ENCODE data around the gene ERICH4. TPM values are rescaled to one million over a fixed set of nuclear protein-coding genes. Genes with fewer than 3 reads are reported as not detected.
A peak's percentile ranks its signal among the peaks of the same experiment; 100 is the strongest.
"Not testable (repeated sequence)": the region's sequence is repeated elsewhere in the genome, so short reads cannot be mapped to it uniquely, and the experiment has no call there.

Gene ERICH4
- polyA plus RNA-seq, 2 donors, result not detected

- Histone ChIP-seq H3K27ac (ENCODE audit: low read depth in 2 of 2, low read length in 1 of 2) (no peak overlapping the region), H3K27me3 (ENCODE audit: control insufficient read depth in 1 of 2, insufficient read depth in 2 of 2, low read length in 2 of 2) (no peaks in the 10 kb centered on the region), H3K36me3 (ENCODE audit: control insufficient read depth in 2 of 2, insufficient read depth in 2 of 2, low read length in 1 of 2) (peaks cover 8 to 23% of the 10 kb centered on the region in 2 donors), H3K4me3 (ENCODE audit: low read depth in 1 of 2, low read length in 2 of 2) (no peak overlapping the region), H3K4me1 (ENCODE audit: control insufficient read depth in 2 of 2, insufficient read depth in 2 of 2, low read length in 1 of 2) (peaks cover 2 to 4% of the 10 kb centered on the region in 2 donors), H3K9me3 (ENCODE audit: control insufficient read depth in 2 of 2, insufficient read depth in 1 of 2, low read depth in 1 of 2, low read length in 1 of 2) (no peaks in the 10 kb centered on the region)
- WGBS, 2 donors, result 74% methylated on average over 23 of the region's 23 CpGs
These were observed 11.2 kb upstream of the ERICH4 start for GRCh38 chr19:41431426-41432386.

- no peak overlapping the region for H3K27ac ChIP-seq (ENCODE audit: low read depth in 2 of 2, low read length in 1 of 2)
- H3K9me3 ChIP-seq (ENCODE audit: control insufficient read depth in 2 of 2, insufficient read depth in 1 of 2, low read depth in 1 of 2, low read length in 1 of 2), result no peaks in the 10 kb centered on the region
- H3K4me3 ChIP-seq (ENCODE audit: low read depth in 1 of 2, low read length in 2 of 2), result no peak overlapping the region
- peaks cover 8 to 25% of the 10 kb centered on the region in 2 donors for H3K36me3 ChIP-seq (ENCODE audit: control insufficient read depth in 2 of 2, insufficient read depth in 2 of 2, low read length in 1 of 2)
- H3K27me3 ChIP-seq (ENCODE audit: control insufficient read depth in 1 of 2, insufficient read depth in 2 of 2, low read length in 2 of 2), result no peaks in the 10 kb centered on the region
- WGBS, 2 donors, result 89 to 93% methylated on average over 18 of the region's 18 CpGs
- H3K4me1 ChIP-seq (ENCODE audit: control insufficient read depth in 2 of 2, insufficient read depth in 2 of 2, low read length in 1 of 2), result peaks cover 2 to 4% of the 10 kb centered on the region in 2 donors
These were observed 9.8 kb upstream of the ERICH4 start for GRCh38 chr19:41433171-41433570.

GRCh38 chr19:41434450-41434849, 8.5 kb upstream of the ERICH4 start:
- 76 to 77% methylated on average over 5 of the region's 5 CpGs for WGBS, 2 donors

GRCh38 chr19:41435376-41435775, 7.6 kb upstream of the ERICH4 start:
- not testable (repeated sequence) for H3K9me3 ChIP-seq (ENCODE audit: control insufficient read depth in 2 of 2, insufficient read depth in 1 of 2, low read depth in 1 of 2, low read length in 1 of 2); H3K4me1 ChIP-seq (ENCODE audit: control insufficient read depth in 2 of 2, insufficient read depth in 2 of 2, low read length in 1 of 2); H3K4me3 ChIP-seq (ENCODE audit: low read depth in 1 of 2, low read length in 2 of 2); H3K27me3 ChIP-seq (ENCODE audit: control insufficient read depth in 1 of 2, insufficient read depth in 2 of 2, low read length in 2 of 2); H3K27ac ChIP-seq (ENCODE audit: low read depth in 2 of 2, low read length in 1 of 2)
- peaks cover 8 to 25% of the 10 kb centered on the region in 2 donors for H3K36me3 ChIP-seq (ENCODE audit: control insufficient read depth in 2 of 2, insufficient read depth in 2 of 2, low read length in 1 of 2)
- 98% methylated on average over 11 of the region's 11 CpGs for WGBS, 2 donors

More at GRCh38 chr19:41434450-41434849, 8.5 kb upstream of the ERICH4 start:
- H3K27ac ChIP-seq (ENCODE audit: low read depth in 2 of 2, low read length in 1 of 2), result no peak overlapping the region
- no peak overlapping the region for H3K4me3 ChIP-seq (ENCODE audit: low read depth in 1 of 2, low read length in 2 of 2)
- peaks cover 0 to 3% of the 10 kb centered on the region in 2 donors for H3K4me1 ChIP-seq (ENCODE audit: control insufficient read depth in 2 of 2, insufficient read depth in 2 of 2, low read length in 1 of 2)
- peaks cover 8 to 25% of the 10 kb centered on the region in 2 donors for H3K36me3 ChIP-seq (ENCODE audit: control insufficient read depth in 2 of 2, insufficient read depth in 2 of 2, low read length in 1 of 2)
- H3K9me3 ChIP-seq (ENCODE audit: control insufficient read depth in 2 of 2, insufficient read depth in 1 of 2, low read depth in 1 of 2, low read length in 1 of 2), result no peaks in the 10 kb centered on the region
- no peaks in the 10 kb centered on the region for H3K27me3 ChIP-seq (ENCODE audit: control insufficient read depth in 1 of 2, insufficient read depth in 2 of 2, low read length in 2 of 2)

- no peak overlapping the region for H3K4me3 ChIP-seq (ENCODE audit: low read depth in 1 of 2, low read length in 2 of 2)
- H3K36me3 ChIP-seq (ENCODE audit: control insufficient read depth in 2 of 2, insufficient read depth in 2 of 2, low read length in 1 of 2), result peaks cover 8 to 22% of the 10 kb centered on the region in 2 donors
- 92 to 96% methylated on average over 19 of the region's 19 CpGs for WGBS, 2 donors
- no peak overlapping the region for H3K27ac ChIP-seq (ENCODE audit: low read depth in 2 of 2, low read length in 1 of 2)
- H3K9me3 ChIP-seq (ENCODE audit: control insufficient read depth in 2 of 2, insufficient read depth in 1 of 2, low read depth in 1 of 2, low read length in 1 of 2), result no peaks in the 10 kb centered on the region
- H3K27me3 ChIP-seq (ENCODE audit: control insufficient read depth in 1 of 2, insufficient read depth in 2 of 2, low read length in 2 of 2), result no peaks in the 10 kb centered on the region
- H3K4me1 ChIP-seq (ENCODE audit: control insufficient read depth in 2 of 2, insufficient read depth in 2 of 2, low read length in 1 of 2), result peaks cover 0 to 3% of the 10 kb centered on the region in 2 donors
These were observed 6.9 kb upstream of the ERICH4 start for GRCh38 chr19:41435936-41436673.

- no peak overlapping the region for H3K27ac ChIP-seq (ENCODE audit: low read depth in 2 of 2, low read length in 1 of 2)
- peaks cover 3 to 7% of the 10 kb centered on the region in 2 donors for H3K4me1 ChIP-seq (ENCODE audit: control insufficient read depth in 2 of 2, insufficient read depth in 2 of 2, low read length in 1 of 2)
- H3K9me3 ChIP-seq (ENCODE audit: control insufficient read depth in 2 of 2, insufficient read depth in 1 of 2, low read depth in 1 of 2, low read length in 1 of 2), result no peaks in the 10 kb centered on the region
- H3K4me3 ChIP-seq (ENCODE audit: low read depth in 1 of 2, low read length in 2 of 2), result no peak overlapping the region
- H3K36me3 ChIP-seq (ENCODE audit: control insufficient read depth in 2 of 2, insufficient read depth in 2 of 2, low read length in 1 of 2), result peaks cover 5 to 18% of the 10 kb centered on the region in 2 donors
- H3K27me3 ChIP-seq (ENCODE audit: control insufficient read depth in 1 of 2, insufficient read depth in 2 of 2, low read length in 2 of 2), result no peaks in the 10 kb centered on the region
These were observed 6.3 kb upstream of the ERICH4 start for GRCh38 chr19:41436674-41436951.

GRCh38 chr19:41437944-41438574, 4.9 kb upstream of the ERICH4 start:
- WGBS, 2 donors, result 90 to 92% methylated on average over 7 of the region's 7 CpGs
- no peak overlapping the region for H3K4me3 ChIP-seq (ENCODE audit: low read depth in 1 of 2, low read length in 2 of 2)
- H3K4me1 ChIP-seq (ENCODE audit: control insufficient read depth in 2 of 2, insufficient read depth in 2 of 2, low read length in 1 of 2), result peaks cover 3 to 9% of the 10 kb centered on the region in 2 donors
- peaks cover 0 to 4% of the 10 kb centered on the region in 2 donors for H3K36me3 ChIP-seq (ENCODE audit: control insufficient read depth in 2 of 2, insufficient read depth in 2 of 2, low read length in 1 of 2)
- H3K27ac ChIP-seq (ENCODE audit: low read depth in 2 of 2, low read length in 1 of 2), result no peak overlapping the region
- H3K27me3 ChIP-seq (ENCODE audit: control insufficient read depth in 1 of 2, insufficient read depth in 2 of 2, low read length in 2 of 2), result no peaks in the 10 kb centered on the region
- no peaks in the 10 kb centered on the region for H3K9me3 ChIP-seq (ENCODE audit: control insufficient read depth in 2 of 2, insufficient read depth in 1 of 2, low read depth in 1 of 2, low read length in 1 of 2)

- Histone ChIP-seq H3K27ac (ENCODE audit: low read depth in 2 of 2, low read length in 1 of 2) (peak within 1 kb of the TSS; percentile 90 to 100), H3K9me3 (ENCODE audit: control insufficient read depth in 2 of 2, insufficient read depth in 1 of 2, low read depth in 1 of 2, low read length in 1 of 2) (no peaks in the 10 kb centered on the region), H3K27me3 (ENCODE audit: control insufficient read depth in 1 of 2, insufficient read depth in 2 of 2, low read length in 2 of 2) (no peaks in the 10 kb centered on the region), H3K36me3 (ENCODE audit: control insufficient read depth in 2 of 2, insufficient read depth in 2 of 2, low read length in 1 of 2) (peaks cover 0 to 2% of the 10 kb centered on the region in 2 donors), H3K4me1 (ENCODE audit: control insufficient read depth in 2 of 2, insufficient read depth in 2 of 2, low read length in 1 of 2) (peaks cover 3 to 9% of the 10 kb centered on the region in 2 donors), H3K4me3 (ENCODE audit: low read depth in 1 of 2, low read length in 2 of 2) (peak within 1 kb of the TSS; percentile 79 to 86)
- WGBS, 2 donors, result 0 to 1% methylated on average over 40 of the region's 40 CpGs
These were observed 3.3 kb upstream of the ERICH4 start, which contains the start of gene DMAC2 for GRCh38 chr19:41439441-41440222. Gene DMAC2, minus strand, starts transcription at chr19:41439912. Its CDS starts 13 bp downstream, at chr19:41439899.
